ENCODE data around the gene MTMR12. TPM values are rescaled to one million over a fixed set of nuclear protein-coding genes. Genes with fewer than 3 reads are reported as not detected.

Gene MTMR12
- total RNA-seq, 2 experiments from 2014 or later: 33.6 to 71.9 TPM

DNA sequence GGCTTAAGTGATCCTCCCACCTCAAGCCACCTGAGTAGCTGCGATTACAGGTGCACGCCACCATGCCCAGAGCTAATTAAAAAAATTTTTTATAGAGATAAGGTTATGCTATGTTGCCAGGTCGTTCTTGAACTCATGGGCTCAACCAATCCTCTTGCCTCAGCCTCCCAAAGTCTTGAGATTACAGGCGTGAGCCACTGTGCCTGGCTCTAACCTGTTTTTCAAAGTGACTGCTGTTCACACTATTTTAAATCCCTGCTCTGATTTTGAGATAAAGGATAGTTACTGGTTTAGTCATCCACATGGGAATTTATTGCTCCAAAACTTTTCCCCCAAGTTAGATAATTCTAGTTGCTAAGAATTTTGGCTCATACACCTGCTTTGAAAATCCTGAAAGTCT, 48.2 kb upstream of the MTMR12 start:
- intact Hi-C loops (cut with micrococcal nuclease; ENCODE audit: unreplicated experiment): no loop called here
- H3K79me2 ChIP-seq (ENCODE audit: insufficient read depth, low read depth, low read length): no peaks in the 10 kb centered on the region
- no peak overlapping the region for H3K27ac ChIP-seq (ENCODE audit: low read depth, low read length, poor library complexity, severe bottlenecking)
- DNase-seq (ENCODE audit: low spot score): no peak
- no peak overlapping the region for H3K4me3 ChIP-seq (ENCODE audit: low read depth, low read length, poor library complexity, severe bottlenecking)
- no peaks in the 10 kb centered on the region for H3K9me2 ChIP-seq (ENCODE audit: insufficient read depth, low read length)
- H3K9me3 ChIP-seq (ENCODE audit: low read length): no peaks in the 10 kb centered on the region
- no peak overlapping the region for H2AFZ ChIP-seq (ENCODE audit: low read length)
- H3K36me3 ChIP-seq (ENCODE audit: insufficient read depth, low read length): peaks cover 90% of the 10 kb centered on the region
- CTCF ChIA-PET (ENCODE audit: unreplicated experiment): no interaction called here
- H3K4me2 ChIP-seq (ENCODE audit: low read length): no peak overlapping the region
- TF ChIP-seq EZH2phosphoT487 (IDR thresholded peaks at IDR 0.05; ENCODE audit: borderline replicate concordance, low read depth, low read length): no peak
- TF ChIP-seq, protein P1, sequence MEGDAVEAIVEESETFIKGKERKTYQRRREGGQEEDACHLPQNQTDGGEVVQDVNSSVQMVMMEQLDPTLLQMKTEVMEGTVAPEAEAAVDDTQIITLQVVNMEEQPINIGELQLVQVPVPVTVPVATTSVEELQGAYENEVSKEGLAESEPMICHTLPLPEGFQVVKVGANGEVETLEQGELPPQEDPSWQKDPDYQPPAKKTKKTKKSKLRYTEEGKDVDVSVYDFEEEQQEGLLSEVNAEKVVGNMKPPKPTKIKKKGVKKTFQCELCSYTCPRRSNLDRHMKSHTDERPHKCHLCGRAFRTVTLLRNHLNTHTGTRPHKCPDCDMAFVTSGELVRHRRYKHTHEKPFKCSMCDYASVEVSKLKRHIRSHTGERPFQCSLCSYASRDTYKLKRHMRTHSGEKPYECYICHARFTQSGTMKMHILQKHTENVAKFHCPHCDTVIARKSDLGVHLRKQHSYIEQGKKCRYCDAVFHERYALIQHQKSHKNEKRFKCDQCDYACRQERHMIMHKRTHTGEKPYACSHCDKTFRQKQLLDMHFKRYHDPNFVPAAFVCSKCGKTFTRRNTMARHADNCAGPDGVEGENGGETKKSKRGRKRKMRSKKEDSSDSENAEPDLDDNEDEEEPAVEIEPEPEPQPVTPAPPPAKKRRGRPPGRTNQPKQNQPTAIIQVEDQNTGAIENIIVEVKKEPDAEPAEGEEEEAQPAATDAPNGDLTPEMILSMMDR (conservative IDR thresholded peaks at IDR 0.05; ENCODE audit: low read length): no peak
- POLR2A ChIA-PET: no interaction called here
- H4K20me1 ChIP-seq (ENCODE audit: insufficient read depth, low read length): no peaks in the 10 kb centered on the region
- no TSS peak for BruUV-seq (replicated peaks)
- no peaks in the 10 kb centered on the region for H3K4me1 ChIP-seq (ENCODE audit: insufficient read depth, low read length, poor library complexity, severe bottlenecking)

DNA sequence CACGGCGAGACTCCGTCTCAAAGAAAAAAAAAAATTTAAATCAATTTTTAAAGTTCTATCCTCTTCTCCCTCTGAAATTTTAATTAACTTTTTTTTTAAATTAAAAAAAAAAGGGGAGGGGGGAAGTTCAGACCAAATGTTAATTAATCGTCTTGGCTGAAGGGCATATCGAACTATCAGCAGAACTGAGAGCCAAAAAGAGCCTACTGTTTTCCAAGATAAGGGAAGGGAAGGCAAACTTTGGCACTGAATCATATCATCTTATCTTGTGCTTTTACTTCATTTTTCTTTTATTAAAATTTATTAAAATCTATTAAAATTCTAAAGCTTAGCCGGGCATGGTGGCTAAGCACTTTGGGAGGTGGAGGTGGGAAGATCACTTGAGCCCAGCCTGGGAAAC, 45.9 kb upstream of the MTMR12 start:
- Histone ChIP-seq H3K79me2 (ENCODE audit: insufficient read depth, low read depth, low read length) (no peaks in the 10 kb centered on the region), H3K4me3 (ENCODE audit: low read depth, low read length, poor library complexity, severe bottlenecking) (no peak overlapping the region), H3K9me2 (ENCODE audit: insufficient read depth, low read length) (no peaks in the 10 kb centered on the region), H3K36me3 (ENCODE audit: insufficient read depth, low read length) (peaks cover 96% of the 10 kb centered on the region), H4K20me1 (ENCODE audit: insufficient read depth, low read length) (no peaks in the 10 kb centered on the region), H3K9me3 (ENCODE audit: low read length) (no peaks in the 10 kb centered on the region), H2AFZ (ENCODE audit: low read length) (no peak overlapping the region), H3K4me2 (ENCODE audit: low read length) (no peak overlapping the region), H3K27ac (ENCODE audit: low read depth, low read length, poor library complexity, severe bottlenecking) (no peak overlapping the region), H3K4me1 (ENCODE audit: insufficient read depth, low read length, poor library complexity, severe bottlenecking) (no peaks in the 10 kb centered on the region)
- no peak for DNase-seq (ENCODE audit: low spot score)
- CTCF ChIA-PET (ENCODE audit: unreplicated experiment): no interaction called here
- POLR2A ChIA-PET: no interaction called here
- intact Hi-C loops (cut with micrococcal nuclease; ENCODE audit: unreplicated experiment): loop anchor here (5.0 kb wide), 1 partner anchor 49 kb away; no protein-coding TSS in a partner anchor
- BruUV-seq (replicated peaks): no TSS peak
- no peak for TF ChIP-seq EZH2phosphoT487 (IDR thresholded peaks at IDR 0.05; ENCODE audit: borderline replicate concordance, low read depth, low read length)
- TF ChIP-seq, protein P1 (conservative IDR thresholded peaks at IDR 0.05; ENCODE audit: low read length): no peak

DNA sequence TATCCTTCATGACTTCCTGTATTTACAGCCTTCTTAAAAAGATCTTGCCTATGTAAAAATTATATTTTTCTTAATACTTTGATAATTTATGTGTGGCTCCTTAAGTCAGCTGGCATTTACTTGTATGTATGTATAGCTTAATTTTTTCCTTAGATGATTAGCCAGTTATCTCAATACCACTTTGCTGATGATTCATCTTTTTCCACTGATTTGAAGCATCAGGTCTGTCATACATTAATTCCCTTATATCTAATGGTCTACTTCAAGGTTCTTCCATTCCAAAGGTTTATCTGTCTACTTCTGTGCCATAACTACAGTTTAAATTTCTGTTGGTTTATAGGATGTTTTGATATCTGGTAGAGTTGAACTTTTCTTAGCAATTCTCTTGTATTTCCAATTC, 44.9 kb upstream of the MTMR12 start:
- Histone ChIP-seq H4K20me1 (ENCODE audit: insufficient read depth, low read length) (no peaks in the 10 kb centered on the region), H3K9me2 (ENCODE audit: insufficient read depth, low read length) (no peaks in the 10 kb centered on the region), H3K4me3 (ENCODE audit: low read depth, low read length, poor library complexity, severe bottlenecking) (no peak overlapping the region), H3K36me3 (ENCODE audit: insufficient read depth, low read length) (peaks cover 97% of the 10 kb centered on the region), H3K9me3 (ENCODE audit: low read length) (no peaks in the 10 kb centered on the region), H3K27ac (ENCODE audit: low read depth, low read length, poor library complexity, severe bottlenecking) (no peak overlapping the region), H3K4me1 (ENCODE audit: insufficient read depth, low read length, poor library complexity, severe bottlenecking) (no peaks in the 10 kb centered on the region), H2AFZ (ENCODE audit: low read length) (no peak overlapping the region), H3K79me2 (ENCODE audit: insufficient read depth, low read depth, low read length) (no peaks in the 10 kb centered on the region), H3K4me2 (ENCODE audit: low read length) (no peak overlapping the region)
- TF ChIP-seq, protein P1 (conservative IDR thresholded peaks at IDR 0.05; ENCODE audit: low read length): no peak
- TF ChIP-seq EZH2phosphoT487 (IDR thresholded peaks at IDR 0.05; ENCODE audit: borderline replicate concordance, low read depth, low read length): no peak
- no peak for DNase-seq (ENCODE audit: low spot score)
- intact Hi-C loops (cut with micrococcal nuclease; ENCODE audit: unreplicated experiment): loop anchor here (5.0 kb wide), 1 partner anchor 50 kb away; no protein-coding TSS in a partner anchor
- CTCF ChIA-PET (ENCODE audit: unreplicated experiment): no interaction called here
- BruUV-seq (replicated peaks): no TSS peak
- POLR2A ChIA-PET: interaction anchor here (0.7 kb wide), 1 partner anchor 282 kb away, joined by 3 read pairs; no protein-coding TSS in a partner anchor
